ENCODE data around the gene P3H1.
"Not testable (repeated sequence)": the region's sequence is repeated elsewhere in the genome, so short reads cannot be mapped to it uniquely, and the experiment has no call there.

The P3H1 gene

DNA sequence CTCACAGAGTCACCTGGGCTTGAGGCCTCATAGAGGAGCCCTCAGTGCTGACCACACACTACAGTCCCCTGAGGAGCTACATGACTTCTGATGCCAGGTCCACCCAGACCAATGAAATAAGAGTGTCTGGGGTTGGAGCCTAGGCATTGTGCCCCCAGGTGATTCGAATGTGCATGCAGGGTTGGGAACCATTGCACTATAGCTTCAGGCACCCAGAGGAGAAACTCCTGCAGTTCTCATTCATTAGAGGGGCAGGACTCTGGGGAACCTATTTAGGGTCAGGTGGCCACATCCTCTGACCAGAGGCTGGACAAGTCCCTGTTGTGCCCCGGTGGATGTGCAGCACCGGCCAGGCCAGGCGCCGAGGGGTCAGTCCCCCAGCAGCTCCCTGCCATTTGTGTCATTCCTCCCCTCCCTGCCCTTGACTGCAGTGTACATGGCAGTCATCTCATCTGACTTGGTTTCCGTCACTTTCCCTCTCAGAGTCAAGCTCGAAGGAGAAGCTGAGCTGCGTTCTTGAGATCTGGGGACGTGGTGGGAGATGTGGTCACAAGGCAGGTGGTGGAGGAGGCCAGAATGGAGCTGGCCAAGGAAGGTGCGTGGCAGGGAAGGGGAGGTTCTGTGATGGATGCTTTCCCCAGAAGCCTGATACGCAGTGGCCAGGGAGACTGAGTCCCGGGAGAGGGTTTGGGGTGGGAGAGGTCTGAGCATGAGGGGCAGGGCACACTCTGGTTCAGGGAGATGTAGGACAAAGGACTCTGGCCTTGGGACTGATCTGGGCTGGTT lies 33.2 kb downstream of the P3H1 start:
- no peak for FAIRE-seq
- no peak for DNase-seq (ENCODE audit: insufficient read length, low spot score)

DNA sequence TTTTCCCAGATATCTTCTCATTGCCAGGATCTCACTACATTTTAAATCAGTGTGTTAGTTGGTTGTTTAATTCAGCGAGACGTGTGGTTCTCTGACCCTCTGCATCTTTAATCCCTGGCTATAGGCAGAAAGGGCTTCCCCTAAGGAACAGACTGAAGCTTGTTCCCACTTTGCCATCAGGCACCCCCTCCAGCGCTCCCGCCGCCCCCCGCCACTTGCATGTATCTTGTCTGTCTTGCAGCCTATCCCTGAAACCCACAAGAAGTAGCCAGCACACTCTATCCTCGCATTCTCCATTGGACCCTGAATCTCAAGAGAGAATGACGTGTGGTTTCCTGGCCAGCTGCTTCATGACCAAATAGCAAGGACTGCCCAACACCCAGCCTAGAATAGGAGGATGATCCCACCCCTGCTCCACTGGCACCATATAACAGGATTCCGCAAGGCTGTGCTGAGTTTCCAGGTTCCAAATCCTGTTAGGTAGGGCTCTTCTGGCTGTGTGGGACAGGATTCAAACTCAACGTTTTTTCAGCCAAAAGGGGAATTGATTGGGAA lies 34.6 kb downstream of the P3H1 start:
- DNase-seq (ENCODE audit: insufficient read length, low spot score), result no peak
- FAIRE-seq, result no peak

DNA sequence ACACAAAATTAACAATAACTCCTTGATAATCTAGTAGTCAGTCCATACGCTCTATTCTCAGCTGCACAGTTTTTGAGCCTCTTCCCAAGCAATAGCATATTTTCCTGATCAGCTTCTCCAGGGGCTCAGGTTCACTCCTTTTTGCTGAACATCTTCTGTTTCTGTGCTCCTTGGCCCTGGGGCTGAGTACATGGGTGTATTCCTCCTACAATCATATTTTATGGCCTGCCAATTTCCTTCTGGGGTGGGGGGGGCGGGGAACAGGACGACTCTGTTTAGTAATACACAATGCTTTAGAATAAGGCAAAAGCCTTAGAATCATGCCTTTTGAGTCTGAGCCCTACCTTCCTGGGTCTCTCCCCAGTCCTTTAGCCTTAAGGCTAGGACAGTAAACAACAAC lies 35.2 kb downstream of the P3H1 start:
- no peak for FAIRE-seq
- no peak for DNase-seq (ENCODE audit: insufficient read length, low spot score)

DNA sequence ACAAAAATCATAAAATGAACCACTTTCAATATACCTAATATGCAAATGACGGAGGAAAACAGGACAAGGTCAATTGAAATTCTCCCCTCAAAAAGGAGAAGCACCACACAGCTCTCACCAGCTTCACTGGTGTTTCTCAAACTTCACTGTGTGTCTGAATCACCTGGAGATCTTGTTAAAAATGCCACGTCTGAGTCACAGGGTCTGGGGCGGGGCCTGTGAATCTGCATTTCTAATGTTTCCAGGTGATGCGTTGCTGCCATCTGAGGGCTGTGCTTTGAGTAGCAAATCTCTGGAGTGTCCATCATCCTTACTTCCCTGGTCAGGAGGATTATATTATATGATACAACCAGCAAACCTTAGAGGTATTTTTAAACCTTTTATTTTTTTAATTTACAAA lies 35.8 kb downstream of the P3H1 start:
- no peak for DNase-seq (ENCODE audit: insufficient read length, low spot score)

DNA sequence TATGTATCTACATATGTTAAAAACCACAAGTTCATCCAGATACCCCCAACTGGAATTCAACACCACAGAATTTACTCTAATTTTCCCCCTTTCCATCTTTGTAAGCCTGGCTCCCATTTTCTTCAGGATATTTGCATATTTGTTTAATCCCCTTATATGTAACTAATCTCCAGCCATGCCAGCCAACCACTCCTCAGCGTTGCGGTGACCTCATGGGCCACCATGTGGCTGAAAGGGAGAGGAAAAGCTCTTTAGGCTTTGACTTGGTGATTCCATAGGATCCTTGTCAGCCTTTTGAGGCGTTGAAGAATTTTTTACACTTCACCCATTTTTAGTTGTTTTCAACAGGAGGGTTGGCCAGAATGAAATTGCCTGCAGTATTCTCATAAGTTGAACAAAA lies 36.8 kb downstream of the P3H1 start:
- DNase-seq (ENCODE audit: insufficient read length, low spot score), result no peak
- FAIRE-seq, result no peak

More for the DNA sequence above, 35.8 kb downstream of the P3H1 start:
- FAIRE-seq, result no peak

DNA sequence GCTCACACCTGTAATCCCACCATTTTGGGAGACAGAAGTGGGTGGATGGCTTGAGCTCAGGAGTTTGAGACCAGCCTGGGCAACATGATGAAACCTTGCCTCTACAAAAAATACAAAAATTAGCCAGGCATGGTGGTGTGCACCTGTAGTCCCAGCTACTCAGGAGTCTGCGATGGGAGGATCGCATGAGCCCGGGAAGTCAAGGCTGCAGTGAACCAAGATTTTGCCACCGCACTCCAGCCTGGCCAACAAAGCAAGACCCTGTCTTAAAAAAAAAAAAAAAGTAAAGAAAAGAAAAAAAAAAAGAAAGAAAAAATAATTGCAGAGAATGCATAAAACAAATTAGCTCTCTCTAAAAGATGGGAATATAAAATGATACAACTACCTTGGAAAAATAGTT lies 41.0 kb downstream of the P3H1 start:
- FAIRE-seq; DNase-seq (ENCODE audit: insufficient read length, low spot score): not testable (repeated sequence)

DNA sequence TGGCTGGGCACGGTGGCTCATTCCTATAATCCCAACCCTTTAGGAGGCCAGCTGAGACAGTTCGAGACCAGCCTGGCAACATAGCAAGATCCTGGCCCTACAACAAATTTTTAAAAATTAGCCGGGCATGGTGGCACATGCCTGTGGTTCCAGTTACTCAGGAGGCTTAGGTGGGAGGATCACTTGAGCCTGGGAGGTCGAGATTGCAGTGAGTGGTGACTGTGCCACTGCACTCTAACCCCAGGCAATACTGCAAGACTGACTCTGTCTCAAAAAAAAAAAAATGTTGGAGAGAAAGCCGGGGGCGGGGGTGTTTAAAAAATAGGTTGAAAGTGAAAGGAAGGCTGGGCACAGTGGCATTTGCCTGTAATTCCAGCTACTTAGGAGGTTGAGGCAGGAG lies 43.3 kb downstream of the P3H1 start:
- FAIRE-seq (no peak), DNase-seq (ENCODE audit: insufficient read length, low spot score) (no peak)

DNA sequence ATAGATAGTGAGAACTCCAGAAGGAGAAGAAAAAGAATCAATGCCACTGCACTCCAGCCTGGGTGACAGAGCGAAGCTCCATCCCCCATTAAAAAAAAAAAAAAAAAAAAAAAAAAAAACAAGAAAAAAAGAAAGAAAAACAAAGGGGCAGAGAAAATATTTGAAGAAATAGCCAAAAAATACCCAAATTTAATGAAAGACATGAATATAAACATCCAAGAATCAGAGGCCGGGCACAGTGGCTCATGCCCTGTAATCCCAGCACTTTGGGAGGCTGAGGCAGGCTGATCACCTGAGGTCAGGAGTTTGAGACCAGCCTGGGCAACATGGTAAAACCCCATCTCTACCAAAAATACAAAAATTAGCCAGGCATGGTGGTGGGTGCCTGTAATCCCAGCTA lies 44.4 kb downstream of the P3H1 start:
- DNase-seq (ENCODE audit: insufficient read length, low spot score); FAIRE-seq: not testable (repeated sequence)

DNA sequence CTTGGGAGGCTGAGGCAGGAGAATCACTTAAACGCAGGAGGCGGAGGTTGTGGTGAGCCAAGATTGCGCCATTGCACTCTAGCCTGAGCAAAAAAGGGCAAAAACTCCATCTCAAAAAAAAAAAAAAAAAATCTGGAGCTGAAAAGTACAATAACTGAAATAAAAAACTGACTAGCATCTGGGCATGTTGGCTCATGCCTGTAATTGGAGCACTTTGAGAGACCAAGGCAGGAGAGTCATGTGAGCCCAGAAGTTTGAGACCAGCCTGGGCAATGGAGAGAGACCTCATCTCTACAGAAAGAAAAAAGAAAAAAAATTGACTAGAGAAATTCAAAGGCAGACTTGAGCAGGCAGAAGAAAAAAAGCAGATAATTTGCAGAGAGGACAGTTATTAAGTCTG lies 44.9 kb downstream of the P3H1 start:
- FAIRE-seq (no peak), DNase-seq (ENCODE audit: insufficient read length, low spot score) (no peak)

DNA sequence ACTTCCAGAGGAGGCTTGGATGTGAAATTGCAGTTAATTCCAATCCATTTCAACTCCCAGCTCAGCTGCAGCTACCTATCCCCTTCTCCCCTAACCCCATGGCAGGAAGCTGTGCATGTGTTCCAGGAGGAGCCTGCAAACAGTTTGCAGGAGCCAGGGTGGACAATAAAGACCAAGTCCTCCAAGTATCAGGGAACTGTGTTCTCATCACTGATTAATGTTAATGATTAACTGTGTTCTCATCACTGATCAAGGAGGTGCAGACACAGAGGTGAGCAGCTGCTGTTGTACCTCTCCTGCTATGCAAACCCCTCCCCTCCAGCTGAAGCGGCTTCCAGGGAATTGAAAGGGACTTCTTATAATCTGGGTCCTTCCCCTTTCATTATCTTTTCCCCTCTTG lies 46.0 kb downstream of the P3H1 start:
- FAIRE-seq, result no peak
- DNase-seq (ENCODE audit: insufficient read length, low spot score), result no peak

DNA sequence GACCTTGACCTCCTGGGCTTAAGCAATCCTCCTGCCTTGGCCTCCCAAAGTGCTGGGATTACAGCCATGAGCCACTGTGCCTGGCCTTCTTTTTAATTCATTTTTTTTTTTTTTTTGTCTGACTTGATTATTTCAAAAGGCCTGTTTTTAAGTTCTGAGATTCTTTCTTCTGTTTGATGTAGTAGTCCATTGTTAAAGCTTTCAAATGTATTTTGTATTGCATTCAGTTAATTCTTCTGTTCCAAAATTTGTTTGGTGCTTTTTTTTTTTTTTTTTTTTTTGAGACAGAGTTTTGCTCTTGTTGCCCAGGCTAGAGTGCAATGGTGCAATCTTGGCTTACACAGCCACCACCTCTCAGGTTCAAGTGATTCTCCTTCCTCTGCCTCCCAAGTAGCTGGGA lies 52.4 kb downstream of the P3H1 start:
- FAIRE-seq; DNase-seq (ENCODE audit: insufficient read length, low spot score): not testable (repeated sequence)

DNA sequence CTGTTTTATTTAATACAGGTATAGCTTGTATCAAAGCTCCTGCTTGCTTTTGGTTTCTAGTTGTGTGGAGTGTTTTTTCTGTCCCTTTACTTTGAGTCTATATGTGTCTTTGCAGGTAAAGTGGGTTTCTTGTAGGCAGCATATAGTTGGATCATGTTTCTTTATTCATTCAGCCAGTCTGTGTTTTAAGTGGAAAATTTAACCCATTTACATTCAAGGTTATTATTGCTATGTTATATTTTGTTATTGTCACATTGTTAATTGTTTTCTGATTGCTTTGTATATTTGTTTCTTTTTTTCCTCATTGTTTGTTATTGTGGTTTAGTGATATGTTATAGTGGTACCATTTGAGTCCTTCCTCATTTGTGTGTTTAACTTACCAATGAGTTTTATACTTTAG lies 53.5 kb downstream of the P3H1 start:
- no peak for DNase-seq (ENCODE audit: insufficient read length, low spot score)
- no peak for FAIRE-seq

DNA sequence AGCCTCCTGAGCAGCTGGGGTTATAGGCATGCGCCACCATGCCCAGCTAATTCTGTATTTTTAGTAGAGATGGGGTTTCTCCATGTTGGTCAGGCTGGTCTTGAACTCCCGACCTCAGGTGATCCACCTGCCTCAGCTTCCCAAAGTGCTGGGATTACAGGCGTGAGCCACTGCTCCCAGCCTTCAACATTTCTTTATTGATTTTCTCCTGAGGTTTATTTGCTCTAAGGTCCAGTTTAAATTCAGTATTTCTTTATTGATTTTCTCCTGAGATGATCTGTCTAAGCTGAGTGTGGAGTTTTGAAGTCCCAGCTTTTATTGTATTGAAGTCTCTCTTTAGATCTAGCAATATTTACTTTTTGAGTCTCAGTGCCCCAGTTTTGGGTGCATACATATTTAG lies 54.0 kb downstream of the P3H1 start:
- not testable (repeated sequence) for DNase-seq (ENCODE audit: insufficient read length, low spot score); FAIRE-seq

DNA sequence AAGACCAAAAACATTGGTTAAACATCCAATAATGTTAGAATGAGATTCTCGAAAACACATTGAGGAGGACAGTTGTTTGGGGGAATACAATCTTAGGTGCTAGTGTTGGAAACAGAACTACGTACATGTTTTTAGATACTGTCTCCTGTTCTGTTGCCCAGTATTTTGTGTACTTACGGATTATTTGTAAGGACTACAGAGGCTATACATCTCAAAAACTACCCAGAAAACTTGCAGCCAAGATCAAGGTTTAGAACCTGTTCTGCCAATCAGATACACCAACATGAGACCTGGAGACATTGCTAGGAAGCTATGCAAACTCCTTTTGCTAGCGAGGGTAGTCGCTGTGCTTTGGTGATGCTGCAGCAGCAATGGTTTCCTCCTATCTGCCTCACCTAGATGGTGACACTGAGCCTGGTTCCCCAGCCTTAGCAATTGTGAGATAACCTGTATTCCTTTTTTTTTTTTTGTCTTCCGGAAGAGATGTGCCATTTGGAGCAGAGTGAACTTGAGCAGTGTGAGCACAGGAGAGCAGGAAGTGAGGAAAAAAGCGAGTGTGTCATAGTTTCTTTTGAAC lies 62.9 kb downstream of the P3H1 start:
- FAIRE-seq, result no peak
- no peak for DNase-seq (ENCODE audit: insufficient read length, low spot score)

DNA sequence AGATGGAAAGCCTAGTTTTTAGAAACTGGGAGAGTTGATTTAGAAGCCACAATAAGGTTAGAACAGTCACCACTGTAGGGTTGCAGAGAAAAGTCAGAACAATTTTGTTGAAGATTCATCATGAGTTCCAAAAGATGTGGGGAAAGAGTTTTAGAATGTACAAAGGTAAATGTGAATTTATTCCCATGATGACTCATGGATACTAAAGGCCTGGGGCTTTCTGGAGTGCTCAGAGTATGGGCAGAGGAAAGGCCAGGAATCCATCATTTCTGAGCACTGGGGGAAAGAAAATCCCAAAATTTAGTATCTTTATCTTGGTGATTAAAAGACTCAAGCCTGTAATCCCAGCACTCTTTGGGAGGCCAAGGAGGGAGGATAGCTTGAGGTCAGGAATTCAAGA lies 66.8 kb downstream of the P3H1 start:
- DNase-seq (ENCODE audit: insufficient read length, low spot score) (no peak), FAIRE-seq (no peak)

DNA sequence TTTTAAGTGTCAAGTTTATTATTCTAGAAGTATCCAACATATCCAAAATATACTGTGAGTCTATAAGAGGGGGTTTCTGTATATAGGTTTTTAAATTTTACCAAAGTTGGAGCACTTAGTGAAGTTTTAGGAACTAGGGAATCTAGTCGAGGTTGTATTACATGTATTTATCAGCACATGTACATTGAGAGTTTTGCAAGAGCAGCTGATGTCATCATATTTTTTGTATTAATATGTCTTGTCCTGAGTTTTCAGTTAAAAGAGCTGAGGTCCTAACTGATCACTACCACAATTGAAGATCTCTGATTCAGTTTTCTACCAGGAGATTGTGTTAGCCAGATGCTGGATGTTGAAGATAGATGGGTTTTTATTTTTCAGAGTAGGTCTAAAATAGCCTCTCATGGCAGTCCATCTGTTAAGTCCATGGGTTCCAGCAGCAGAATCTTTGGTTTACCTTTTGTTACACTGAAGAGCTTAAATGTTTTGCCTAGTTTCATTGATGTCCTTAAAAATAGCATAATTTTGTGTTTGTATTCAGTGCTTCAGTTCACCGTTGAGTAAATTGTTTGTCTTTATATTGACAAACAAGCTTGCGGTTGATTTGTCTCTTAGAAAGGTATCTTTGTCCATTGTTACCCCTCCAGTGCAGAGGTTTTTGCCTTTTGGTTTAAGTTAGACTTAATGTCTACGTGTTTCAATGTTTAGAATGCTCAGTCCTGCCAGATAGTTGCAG lies 68.6 kb downstream of the P3H1 start:
- no peak for FAIRE-seq

More for the DNA sequence above, 68.6 kb downstream of the P3H1 start:
- DNase-seq (ENCODE audit: insufficient read length, low spot score), result no peak

Measured in HTR-8/SVneo (cell line).